NCI-H146 (cell line): ENCODE data around the gene EFCAB5.
"Not testable (repeated sequence)": the region's sequence is repeated elsewhere in the genome, so short reads cannot be mapped to it uniquely, and the experiment has no call there.

Experiments used
- DNase-seq: peaks from one replicate; lab custom pipeline; 2025; lab: John Stamatoyannopoulos, UW

EFCAB5 gene

DNA sequence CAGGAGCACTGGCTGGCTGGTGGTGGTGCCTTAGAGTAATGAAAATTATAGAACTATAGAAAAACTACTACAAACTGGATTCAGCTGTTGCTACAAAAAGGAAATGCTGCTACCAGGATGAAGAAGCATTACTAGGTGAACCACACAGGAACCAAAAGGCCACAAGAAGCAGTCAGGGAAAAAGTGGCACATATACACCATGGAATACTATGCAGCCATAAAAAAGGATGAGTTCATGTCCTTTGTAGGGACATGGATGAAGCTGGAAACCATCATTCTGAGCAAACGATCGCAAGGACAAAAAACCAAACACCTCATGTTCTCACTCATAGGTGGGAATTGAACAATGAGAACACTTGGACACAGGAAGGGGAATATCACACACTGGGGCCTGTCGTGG lies 5.5 kb upstream of the EFCAB5 start:
- DNase-seq: not testable (repeated sequence)

GRCh38 chr17:29936724-29937123 lies 4.7 kb upstream of the EFCAB5 start:
- DNase-seq: no peak

DNA sequence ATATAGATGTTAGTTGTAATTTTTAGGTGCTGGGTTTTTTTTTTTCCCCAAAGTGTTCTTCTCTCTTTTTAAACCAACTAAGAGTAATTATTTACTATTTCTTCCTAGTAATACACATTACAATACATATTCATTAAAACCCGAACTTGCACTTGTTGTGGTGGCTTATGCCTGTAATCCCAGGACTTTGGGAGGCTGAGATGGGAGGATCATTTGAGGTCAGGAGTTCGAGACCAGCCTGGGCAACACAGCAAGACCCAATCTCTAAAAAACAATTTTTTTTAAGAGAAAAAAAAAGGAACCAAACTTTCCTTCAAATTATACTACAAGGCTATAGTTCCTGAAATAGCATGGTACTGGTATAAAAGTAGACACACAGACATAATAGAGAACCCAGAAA lies 3.8 kb downstream of the EFCAB5 start:
- DNase-seq: no peak

GRCh38 chr17:29948448-29949215 lies 7.2 kb downstream of the EFCAB5 start:
- no peak for DNase-seq

GRCh38 chr17:29949696-29950095 lies 8.3 kb downstream of the EFCAB5 start:
- DNase-seq: peak; percentile 17

- no peak for DNase-seq
Observed at GRCh38 chr17:29954405-29954804, 13.0 kb downstream of the EFCAB5 start.

GRCh38 chr17:29956225-29956624 lies 14.8 kb downstream of the EFCAB5 start:
- DNase-seq: no peak

- DNase-seq: not testable (repeated sequence)
Observed at GRCh38 chr17:29957488-29957887, 16.1 kb downstream of the EFCAB5 start.

- DNase-seq: no peak
Observed at GRCh38 chr17:29958947-29959657, 17.7 kb downstream of the EFCAB5 start.

- no peak for DNase-seq
Observed at GRCh38 chr17:29959658-29960337, 18.4 kb downstream of the EFCAB5 start.

- no peak for DNase-seq
Observed at GRCh38 chr17:29962656-29963055, 21.2 kb downstream of the EFCAB5 start.

DNA sequence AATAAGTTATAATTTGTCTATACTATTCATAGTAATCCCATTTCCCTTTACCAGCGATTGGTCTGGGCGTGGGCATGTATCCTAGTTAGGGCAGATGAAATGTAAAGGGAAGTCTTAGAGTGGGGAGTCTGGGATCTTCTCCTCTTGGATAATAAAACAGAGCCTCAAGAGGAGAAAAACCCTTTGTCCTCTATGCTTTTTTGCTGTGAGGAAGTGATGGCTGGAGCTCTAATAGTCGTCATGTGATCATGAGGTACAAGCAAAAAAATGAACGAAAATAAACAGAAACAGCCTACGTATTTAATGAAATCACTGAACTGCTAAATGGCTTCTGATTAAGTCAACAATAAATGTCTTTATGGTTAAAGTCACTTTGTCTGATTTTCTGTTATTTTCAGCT lies 26.8 kb downstream of the EFCAB5 start:
- peak; percentile 3 for DNase-seq

- peak; percentile 90 for DNase-seq
Observed at GRCh38 chr17:29972277-29972676, 30.8 kb downstream of the EFCAB5 start.

DNA sequence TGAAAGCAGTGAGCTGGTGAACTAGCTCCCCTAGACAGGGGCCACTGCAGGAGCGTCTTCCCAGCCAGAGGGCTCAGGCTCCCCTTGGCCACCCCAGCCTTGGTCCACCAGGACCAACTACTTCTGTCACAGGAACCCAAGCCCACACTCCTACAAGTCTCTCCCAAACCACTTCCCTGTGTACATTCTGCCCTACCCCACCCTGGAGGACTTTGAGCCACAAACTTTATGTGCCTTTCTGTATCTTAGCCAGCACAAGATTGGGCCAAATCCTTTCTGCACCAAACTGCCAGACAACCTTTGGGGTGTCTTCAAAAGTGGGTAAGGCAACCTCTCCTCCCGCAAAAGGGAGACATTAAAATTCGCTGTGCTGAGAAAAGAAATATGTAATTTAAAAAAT lies 31.6 kb downstream of the EFCAB5 start:
- DNase-seq: no peak

- peak; percentile 42 for DNase-seq
Observed at GRCh38 chr17:29977836-29978235, 36.4 kb downstream of the EFCAB5 start.

GRCh38 chr17:29980261-29980660 lies 38.8 kb downstream of the EFCAB5 start:
- DNase-seq: no peak

GRCh38 chr17:29982991-29983653 lies 41.7 kb downstream of the EFCAB5 start:
- DNase-seq: no peak

- DNase-seq: no peak
Observed at GRCh38 chr17:29996458-29996857, 55.0 kb downstream of the EFCAB5 start.

DNA sequence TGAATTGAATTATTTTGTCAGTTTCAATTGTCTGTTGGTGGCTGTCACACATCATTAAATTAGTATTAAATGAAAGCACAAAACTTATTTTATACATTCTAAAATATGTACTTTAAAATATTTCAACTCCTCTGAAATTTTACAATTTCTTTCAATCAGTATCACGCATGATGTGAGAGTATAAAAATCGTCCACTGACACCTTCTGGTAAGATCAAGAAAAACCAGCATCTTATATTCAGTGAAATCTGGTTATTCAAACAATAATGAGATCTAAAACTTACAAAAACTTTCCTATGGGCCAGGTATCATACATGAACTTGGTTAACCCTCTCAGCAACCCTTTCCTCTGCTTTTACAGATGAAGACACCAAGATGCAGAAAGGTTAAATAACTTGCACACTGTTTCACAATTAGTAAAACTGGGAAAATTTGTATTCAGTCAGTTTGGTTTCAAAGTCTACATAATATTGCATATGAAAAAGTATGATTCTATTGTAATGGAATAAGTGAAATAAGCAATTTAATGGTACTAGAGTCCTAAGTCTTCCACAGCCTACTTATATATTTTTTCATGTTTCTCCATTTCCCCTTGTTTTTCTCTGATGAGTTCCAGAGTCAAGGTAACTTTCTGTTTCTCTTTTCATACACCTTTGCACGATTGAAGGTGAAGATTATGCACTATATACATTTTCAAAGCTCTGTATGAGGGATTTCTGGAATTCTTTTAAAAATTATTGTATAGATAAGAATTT lies 58.7 kb downstream of the EFCAB5 start:
- DNase-seq: no peak

GRCh38 chr17:30000755-30001257 lies 59.4 kb downstream of the EFCAB5 start:
- no peak for DNase-seq

- no peak for DNase-seq
Observed at GRCh38 chr17:30002088-30002487, 60.7 kb downstream of the EFCAB5 start.
